Vagina (tissue), 2 donors: ENCODE data around the gene BCL2L13.

Experiments used
- CTCF ChIP-seq, 3 experiments: fragments of 450-650 bp in 2 of 3; fragments of 200-600 bp in 1 of 3; sonication (generic) in 1 of 3; IDR thresholded peaks; one replicate each; pipeline ENCODE4 v1.5.1; 2017 to 2019; ENCODE audit warnings: antibody characterized with exemption in 3 of 3, mild to moderate bottlenecking in 2 of 3, moderate library complexity in 2 of 3
- POLR2A ChIP-seq, 2 donors: fragments of 450-650 bp; IDR thresholded peaks; one replicate each; pipeline ENCODE4 v1.6.1; 2017; ENCODE audit warnings: antibody characterized with exemption in 2 of 2, mild to moderate bottlenecking in 2 of 2, moderate library complexity in 2 of 2
- POLR2AphosphoS5 ChIP-seq, 2 donors: sonication (generic); formaldehyde crosslinking; IDR thresholded peaks; one replicate each; pipeline ENCODE4 v1.9.0; 2017; ENCODE audit warnings: antibody characterized with exemption in 2 of 2, mild to moderate bottlenecking in 2 of 2, low read depth in 1 of 2; ENCODE audit not compliant: insufficient read depth in 1 of 2

DNA sequence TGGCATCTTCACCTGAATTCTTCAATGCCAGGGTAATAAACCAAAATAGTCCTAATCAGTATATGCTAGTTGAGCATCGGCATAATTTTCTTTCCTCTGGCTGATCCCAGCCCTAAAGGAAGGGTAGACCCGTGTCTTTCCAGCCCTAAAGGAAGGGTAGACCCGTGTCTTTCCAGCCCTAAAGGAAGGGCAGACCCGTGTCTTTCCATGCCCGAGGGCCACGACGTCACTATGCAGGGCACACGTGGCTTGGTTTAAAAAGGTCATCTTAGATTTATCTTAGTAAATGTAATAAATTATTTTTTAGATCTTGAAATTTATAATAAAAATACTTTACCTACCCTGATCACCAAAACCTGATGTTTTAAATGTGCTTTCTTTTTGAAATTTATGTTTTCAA lies 90.2 kb downstream of the BCL2L13 start:
- TF ChIP-seq CTCF (IDR thresholded peaks at IDR 0.05) (no peak), POLR2A (IDR thresholded peaks at IDR 0.05) (no peak), POLR2AphosphoS5 (IDR thresholded peaks at IDR 0.05; ENCODE audit: insufficient read depth in 1 of 2, low read depth in 1 of 2) (no peak)
